Hematopoietic multipotent progenitor cell treated with erythropoietin and hydrocortisone succinate and interleukin-3 and kit ligand, for 17 days (in vitro differentiated cells): Measurements from ENCODE around the gene RRAGD.

Experiments used
- DNase-seq: peaks from one replicate; pipeline ENCODE4 v3.0.0-alpha.2; 2015; ENCODE audit warnings: low spot score

Gene RRAGD

DNA sequence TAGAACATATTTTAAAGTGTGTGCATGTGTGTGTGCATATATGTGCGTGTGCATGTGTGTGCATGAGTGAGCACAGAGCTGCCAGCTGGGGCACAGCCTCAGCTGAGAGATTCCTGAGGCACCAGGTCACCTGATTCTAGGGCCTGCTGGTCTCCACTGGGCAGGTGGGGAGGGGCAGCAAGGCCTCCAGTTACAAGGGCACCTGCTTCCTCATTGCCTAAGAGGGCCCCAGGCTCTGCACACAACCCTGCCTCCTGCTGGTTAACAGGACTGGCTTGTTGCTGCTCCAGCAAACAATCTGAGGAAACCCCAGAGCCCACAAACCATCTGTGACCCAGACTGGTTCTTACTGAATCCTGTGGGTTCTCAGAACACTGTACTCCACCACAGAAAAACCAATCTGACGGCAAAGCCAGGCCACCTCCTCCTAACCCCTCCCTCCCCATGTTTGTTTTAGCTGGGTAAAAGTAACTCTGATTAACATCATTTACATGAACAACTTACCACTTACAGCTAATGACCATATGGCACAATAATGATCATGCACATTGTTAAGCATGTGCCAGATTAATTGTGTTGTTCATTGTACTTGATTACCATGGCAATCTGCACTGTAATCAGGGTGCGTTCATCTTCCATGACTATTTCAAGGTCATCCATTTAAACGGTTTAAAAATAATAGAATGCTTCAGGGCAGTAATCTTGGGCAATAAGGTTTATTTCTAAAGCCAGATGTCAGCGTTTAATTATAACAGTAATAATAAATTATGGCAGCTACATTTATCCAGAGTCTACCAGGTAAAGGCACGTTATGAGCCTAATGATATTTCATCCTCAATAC, 36.4 kb downstream of the RRAGD start:
- no peak for DNase-seq

- no peak for DNase-seq
These were observed 39.6 kb downstream of the RRAGD start for GRCh38 chr6:89372506-89372901.

DNA sequence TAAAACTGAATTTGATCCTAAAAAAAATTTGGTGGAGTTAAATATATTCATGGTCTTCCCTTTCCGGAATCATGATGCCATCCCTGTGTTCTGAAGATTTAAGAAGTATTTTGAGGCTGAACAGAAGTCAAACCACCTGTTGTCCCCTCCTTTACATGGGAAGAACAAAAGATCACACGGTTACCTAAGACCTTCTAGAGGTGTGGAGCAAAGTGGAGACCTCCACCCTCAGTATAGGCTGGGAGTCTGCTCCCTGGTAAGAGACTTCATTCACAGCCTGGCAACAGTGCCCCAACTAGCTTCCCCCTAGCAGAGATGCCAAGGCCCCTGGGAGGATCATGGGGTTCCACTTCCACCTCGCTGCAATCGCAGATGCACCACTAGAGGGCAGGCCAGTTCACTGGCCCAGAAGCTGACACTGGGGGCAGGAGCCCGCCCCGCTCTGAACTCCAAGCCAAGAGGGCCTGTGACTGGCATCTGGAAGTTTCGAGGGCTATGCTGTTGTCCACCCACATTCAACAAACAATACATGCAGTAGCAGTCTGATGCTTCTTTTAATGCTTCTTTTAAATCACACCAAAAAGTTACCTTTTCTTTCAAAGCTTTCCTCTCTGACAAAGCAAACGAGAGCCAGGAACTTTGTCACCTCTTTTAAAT, 40.1 kb downstream of the RRAGD start:
- DNase-seq = peak; percentile 73

- DNase-seq = no peak
These were observed 43.1 kb downstream of the RRAGD start for GRCh38 chr6:89368999-89369398.

DNA sequence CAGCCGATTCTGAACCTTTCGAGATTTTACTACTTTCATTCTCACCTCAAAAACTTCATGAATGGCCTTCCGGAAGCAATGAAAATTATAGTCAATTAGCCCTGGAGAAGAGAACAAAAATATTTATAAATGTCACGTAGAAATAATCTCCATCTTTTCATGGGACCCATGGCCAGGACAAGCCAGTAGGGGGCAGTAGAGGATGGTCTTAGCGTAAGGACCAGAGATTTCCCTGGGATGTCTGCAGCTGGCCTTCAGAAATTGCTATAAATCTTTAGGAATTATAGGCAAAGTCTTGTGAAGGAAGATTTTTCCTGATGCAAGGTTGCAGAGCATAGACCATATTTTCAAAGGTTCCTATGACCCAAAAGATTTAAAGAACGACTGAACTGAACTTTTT, 44.0 kb downstream of the RRAGD start:
- DNase-seq = peak; percentile 65

DNA sequence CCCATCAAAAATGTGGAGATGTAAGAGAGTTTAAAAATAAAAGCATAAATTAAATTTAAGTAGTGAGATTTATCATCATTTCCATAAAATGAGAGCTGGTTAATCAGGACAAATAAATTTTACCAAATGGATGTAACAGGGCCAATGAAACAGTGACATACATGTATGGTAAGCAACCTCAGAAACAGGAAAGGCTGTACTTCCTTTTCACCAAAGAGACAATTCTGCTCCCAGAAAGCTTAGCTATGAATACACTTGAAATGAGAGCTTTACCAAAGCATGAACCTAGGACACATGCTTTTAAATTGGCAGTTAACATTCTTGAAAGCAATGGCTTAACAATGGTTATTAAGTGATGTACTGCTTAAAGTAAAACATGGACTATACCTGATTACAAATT, 47.5 kb downstream of the RRAGD start:
- no peak for DNase-seq

GRCh38 chr6:89361171-89361570, 50.9 kb downstream of the RRAGD start:
- no peak for DNase-seq

- DNase-seq = no peak
These were observed 51.6 kb downstream of the RRAGD start for GRCh38 chr6:89360415-89360999.

GRCh38 chr6:89359561-89359960, 52.5 kb downstream of the RRAGD start:
- no peak for DNase-seq

- DNase-seq = no peak
These were observed 54.7 kb downstream of the RRAGD start for GRCh38 chr6:89357390-89357789.

DNA sequence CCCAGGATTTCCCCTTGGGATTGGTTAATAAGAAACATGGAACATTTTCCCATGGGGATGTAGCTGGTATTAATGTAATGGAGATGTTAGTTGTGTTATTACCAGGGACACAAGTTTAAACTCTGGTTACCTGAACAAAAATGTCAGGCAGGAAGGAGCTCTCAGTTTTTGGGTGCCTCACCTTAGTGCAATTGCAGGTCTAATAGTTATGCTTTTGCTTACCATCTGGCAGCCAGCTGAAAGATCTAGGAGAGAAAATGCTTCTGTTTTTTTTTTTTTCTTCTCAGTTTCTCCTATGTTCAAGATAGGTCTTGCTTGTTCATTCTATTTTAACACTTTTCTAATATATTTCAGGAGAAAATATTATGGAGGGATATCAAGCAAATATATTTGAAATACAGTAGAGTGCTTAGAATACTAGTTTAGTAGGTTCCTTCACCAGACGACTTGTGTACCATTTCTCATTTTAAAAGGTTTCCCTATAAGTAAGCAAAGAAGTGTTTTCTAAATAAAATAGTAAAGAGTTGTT, 55.4 kb downstream of the RRAGD start:
- no peak for DNase-seq

DNA sequence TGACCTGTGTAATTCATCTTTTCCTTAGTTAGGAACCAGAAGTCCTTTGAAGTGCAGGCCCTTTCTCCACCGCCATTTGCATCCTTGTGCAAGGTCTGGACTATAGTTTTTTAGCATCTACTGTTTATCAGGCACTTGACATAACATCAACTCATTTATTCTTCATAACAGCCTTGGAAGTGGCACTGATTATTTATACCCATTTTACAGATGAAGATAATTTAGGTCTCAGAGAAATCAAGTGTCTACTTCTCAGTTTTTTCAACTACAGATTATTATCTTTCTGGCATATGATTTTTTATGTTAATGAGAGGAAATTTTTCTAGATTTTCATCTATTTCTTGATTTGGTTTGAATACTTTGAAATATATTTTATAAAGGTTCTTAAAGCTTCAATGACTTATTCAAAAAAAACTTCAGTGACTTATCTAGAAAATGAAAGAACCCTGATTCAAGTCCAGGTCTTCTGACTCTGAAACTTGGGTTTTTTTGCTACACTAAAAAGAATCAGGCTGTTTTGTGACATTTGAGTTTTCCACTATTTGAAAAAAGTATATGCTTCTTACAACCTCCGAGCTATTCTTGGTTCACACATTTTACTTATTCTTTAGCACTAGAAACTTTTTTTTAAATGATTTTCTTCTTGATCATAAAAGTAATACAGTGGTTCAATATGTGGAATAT, 56.4 kb downstream of the RRAGD start:
- DNase-seq = no peak

GRCh38 chr6:89353702-89354392, 58.2 kb downstream of the RRAGD start:
- no peak for DNase-seq

- DNase-seq = no peak
These were observed 58.9 kb downstream of the RRAGD start for GRCh38 chr6:89353118-89353556.

GRCh38 chr6:89352278-89353117, 59.6 kb downstream of the RRAGD start, which contains the start of gene UBE2J1:
Gene UBE2J1, minus strand, starts transcription at chr6:89352722. Its CDS starts 153 bp downstream, at chr6:89352569.
- peak; percentile 76 for DNase-seq

- peak; percentile 17 for DNase-seq
These were observed 60.3 kb downstream of the RRAGD start for GRCh38 chr6:89351671-89352277.

GRCh38 chr6:89350281-89350966, 61.6 kb downstream of the RRAGD start:
- DNase-seq = no peak

DNA sequence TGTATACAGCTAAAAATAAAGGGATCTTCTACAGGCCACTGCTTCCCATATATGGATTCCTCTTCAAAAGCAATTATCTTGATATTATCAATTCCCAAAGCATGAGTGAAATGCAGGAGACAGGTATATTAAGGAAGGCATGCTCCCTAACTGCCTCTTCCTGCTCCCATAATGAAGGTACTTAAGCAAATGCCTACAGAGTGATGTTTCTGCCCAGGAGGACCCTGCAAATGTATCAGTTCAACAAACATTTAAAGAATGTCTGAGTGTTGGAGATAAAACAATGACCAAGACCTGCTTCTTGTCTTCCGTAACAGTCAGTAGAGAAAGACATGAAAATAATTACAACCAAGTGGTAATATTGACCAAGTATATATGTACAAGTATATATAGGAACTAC, 63.7 kb downstream of the RRAGD start:
- no peak for DNase-seq

DNA sequence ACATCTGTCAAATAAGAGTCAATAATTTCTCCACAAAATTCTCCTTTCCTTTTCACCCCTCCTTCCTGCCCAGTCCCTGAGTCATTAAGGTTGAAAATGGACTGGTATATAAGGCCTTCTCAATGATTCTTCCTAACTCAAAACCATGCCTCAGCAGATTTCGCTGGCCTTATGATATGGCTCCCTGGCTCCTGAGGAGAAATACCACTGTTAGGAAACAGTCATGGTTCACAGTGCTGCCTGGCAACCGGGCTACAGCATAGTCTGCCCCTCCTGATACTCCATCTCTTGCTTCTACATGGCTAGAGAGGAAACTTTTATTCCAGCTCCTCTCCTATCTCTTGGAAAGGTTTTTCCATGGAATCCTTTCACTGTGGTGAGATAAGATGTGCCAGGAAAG, 64.2 kb downstream of the RRAGD start:
- no peak for DNase-seq

GRCh38 chr6:89346433-89346832, 65.6 kb downstream of the RRAGD start:
- DNase-seq = no peak
